Tibial artery (tissue), 4 donors: ENCODE measurements around the gene CDHR3.
A peak's percentile ranks its signal among the peaks of the same experiment; 100 is the strongest.

Source experiments
- DNase-seq, 2 donors: peaks; one replicate each; pipeline ENCODE4 v3.0.0-alpha.2; 2019
- H3K27ac ChIP-seq, 2 donors: fragments of 200-600 bp; sonication (generic) in 1 of 2; 1 replicate in 1 of 2; 2 replicates in 1 of 2; pipeline ENCODE4 v1.5.1; 2018 to 2019; ENCODE audit warnings: mild to moderate bottlenecking in 1 of 2
- H3K27me3 ChIP-seq, 2 donors: fragments of 200-600 bp; sonication (generic) in 1 of 2; one replicate each; pipeline versions ENCODE4 v1.5.1 to v1.6.0; 2016 to 2019
- H3K36me3 ChIP-seq, 3 donors: fragments of 200-600 bp; sonication (generic) in 2 of 3; one replicate each; pipeline ENCODE4 v1.5.1; 2016 to 2019; ENCODE audit warnings: mild to moderate bottlenecking in 2 of 3
- H3K4me1 ChIP-seq, 4 donors: fragments of 200-600 bp; sonication (generic) in 2 of 4; 1 replicate in 3 of 4; 2 replicates in 1 of 4; pipeline ENCODE4 v1.5.1; 2016 to 2019
- H3K4me3 ChIP-seq, 2 donors: fragments of 200-600 bp; sonication (generic) in 1 of 2; 1 replicate in 1 of 2; 2 replicates in 1 of 2; pipeline ENCODE4 v1.5.1; 2018 to 2019; ENCODE audit warnings: mild to moderate bottlenecking in 2 of 2
- H3K9me3 ChIP-seq, 3 donors: fragments of 200-600 bp; sonication (generic) in 1 of 3; one replicate each; pipeline ENCODE4 v1.5.1; 2016 to 2019
- CTCF ChIP-seq, 2 experiments: fragments of 200-600 bp in 1 of 2; fragments of 450-650 bp in 1 of 2; IDR thresholded peaks; one replicate each; pipeline ENCODE4 v1.5.1; 2017 to 2019; ENCODE audit warnings: antibody characterized with exemption in 2 of 2, mild to moderate bottlenecking in 1 of 2, moderate library complexity in 1 of 2
- intact Hi-C: fragments of 100-400 bp; cut with DNase I; formaldehyde crosslinking; loops from one replicate; pipeline ENCODE4 v1.15.0; 2023; ENCODE audit warnings: low total_unique reads

CDHR3 gene

GRCh38 chr7:106017657-106018056 lies 54.6 kb downstream of the CDHR3 start:
- H3K4me3 ChIP-seq, result no peak overlapping the region
- no peak overlapping the region for H3K27ac ChIP-seq
- intact Hi-C loops, result no loop called here
- H3K36me3 ChIP-seq, result no peaks in the 10 kb centered on the region
- H3K27me3 ChIP-seq, result no peaks in the 10 kb centered on the region
- no peak for TF ChIP-seq CTCF (IDR thresholded peaks at IDR 0.05)
- DNase-seq, result peak in 1 of 2 donors; percentile 5
- H3K4me1 ChIP-seq, result no peaks in the 10 kb centered on the region
- H3K9me3 ChIP-seq, result no peaks in the 10 kb centered on the region

DNA sequence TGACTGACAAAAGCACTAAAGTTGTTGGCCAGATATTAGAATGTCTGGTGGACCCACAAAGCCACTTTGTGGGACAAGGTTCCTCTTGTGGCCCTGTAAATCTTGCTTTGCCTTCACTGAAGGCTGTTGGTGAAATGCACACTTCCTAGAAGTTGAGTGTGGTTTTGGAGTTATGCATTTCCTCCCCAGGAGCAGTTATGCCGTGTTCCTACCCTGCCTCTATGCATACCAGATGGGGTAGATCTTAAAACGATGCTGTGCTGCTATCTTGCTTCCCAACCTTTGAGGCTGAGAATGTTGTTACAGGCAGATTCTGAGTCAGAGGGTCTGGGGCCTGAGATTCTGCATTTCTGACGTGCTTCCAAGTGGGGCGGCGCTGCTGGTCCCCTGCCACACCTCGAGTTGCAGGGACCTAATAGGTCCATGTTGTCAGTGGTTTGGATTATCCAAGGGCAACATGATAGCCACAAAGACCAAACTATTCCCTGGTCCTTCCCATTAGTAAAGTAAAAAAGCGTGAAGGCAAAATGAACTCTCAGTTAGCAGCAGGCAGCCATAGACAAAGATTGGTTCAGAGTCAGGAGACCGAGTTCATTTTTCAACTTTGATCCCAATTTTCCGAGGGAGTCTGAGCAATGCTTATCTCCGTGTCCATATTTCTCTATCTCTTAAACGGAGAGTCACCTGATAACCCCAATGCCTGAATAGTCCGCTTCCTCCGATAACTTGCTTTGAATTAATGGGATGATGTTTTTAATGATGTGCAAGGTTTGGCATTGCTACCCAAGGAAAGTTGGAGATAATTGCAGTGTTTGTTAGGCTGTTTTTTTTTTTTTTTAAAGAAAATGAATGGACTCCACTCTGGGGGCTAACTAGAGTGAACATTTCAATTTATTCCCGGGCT lies 55.8 kb downstream of the CDHR3 start:
- intact Hi-C loops, result no loop called here
- Histone ChIP-seq H3K36me3 (no peaks in the 10 kb centered on the region), H3K9me3 (no peaks in the 10 kb centered on the region), H3K4me1 (no peaks in the 10 kb centered on the region), H3K4me3 (no peak overlapping the region), H3K27ac (no peak overlapping the region), H3K27me3 (no peaks in the 10 kb centered on the region)
- peak in 1 of 2 donors; percentile 17 for DNase-seq
- no peak for TF ChIP-seq CTCF (IDR thresholded peaks at IDR 0.05)

GRCh38 chr7:106019470-106019820 lies 56.4 kb downstream of the CDHR3 start:
- H3K4me1 ChIP-seq, result no peaks in the 10 kb centered on the region
- H3K27me3 ChIP-seq, result no peaks in the 10 kb centered on the region
- H3K9me3 ChIP-seq, result no peaks in the 10 kb centered on the region
- H3K36me3 ChIP-seq, result no peaks in the 10 kb centered on the region
- H3K4me3 ChIP-seq, result no peak overlapping the region
- no peak overlapping the region for H3K27ac ChIP-seq
- intact Hi-C loops, result no loop called here
- DNase-seq, result no peak
- TF ChIP-seq CTCF (IDR thresholded peaks at IDR 0.05), result no peak

DNA sequence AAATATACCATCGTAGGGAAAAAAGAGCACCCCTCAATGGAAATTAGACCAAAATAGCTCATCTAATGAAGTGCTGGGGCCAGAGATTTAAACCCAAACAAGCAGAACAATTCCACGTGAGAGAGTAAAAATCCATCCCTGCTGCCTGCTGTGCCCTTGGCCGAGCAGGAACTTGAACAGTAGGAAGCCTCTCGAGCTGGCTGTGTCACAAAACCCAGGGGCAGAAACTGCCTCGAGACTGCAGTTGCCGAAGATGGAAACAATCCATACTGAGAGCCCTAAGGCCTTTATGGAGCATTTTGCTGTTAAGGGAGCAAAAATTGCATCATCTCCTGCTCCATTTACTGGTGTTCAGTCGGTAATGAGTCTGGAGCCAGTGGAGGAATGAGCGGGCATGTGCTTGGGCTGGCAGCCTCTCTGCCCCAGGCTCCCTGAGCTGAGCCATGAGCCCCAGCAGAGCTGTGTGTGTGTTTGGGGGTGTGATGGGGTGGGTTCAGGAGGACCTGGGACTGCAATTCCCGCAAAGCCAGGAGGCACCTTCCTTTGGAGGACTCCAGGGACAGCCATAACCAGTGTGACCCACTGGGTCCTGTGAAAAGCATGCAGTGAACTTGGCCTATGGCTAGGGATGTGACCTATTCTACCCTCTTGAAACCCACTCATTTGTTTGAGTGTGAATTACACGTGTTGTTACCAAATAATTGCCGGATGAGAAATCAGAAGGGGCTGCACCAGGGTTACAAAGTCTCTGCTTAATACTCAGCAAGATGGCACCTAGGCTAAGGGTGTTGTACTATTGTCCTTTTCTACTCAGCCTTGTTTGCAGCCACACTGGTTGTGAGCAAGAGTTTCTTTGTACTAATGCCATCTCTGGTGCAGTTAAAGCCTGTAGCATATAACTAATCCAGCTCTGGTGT lies 58.3 kb downstream of the CDHR3 start:
- intact Hi-C loops, result no loop called here
- Histone ChIP-seq H3K27ac (no peak overlapping the region), H3K4me3 (no peak overlapping the region), H3K4me1 (no peaks in the 10 kb centered on the region), H3K9me3 (no peaks in the 10 kb centered on the region), H3K27me3 (no peaks in the 10 kb centered on the region), H3K36me3 (no peaks in the 10 kb centered on the region)
- no peak for TF ChIP-seq CTCF (IDR thresholded peaks at IDR 0.05)
- no peak for DNase-seq

DNA sequence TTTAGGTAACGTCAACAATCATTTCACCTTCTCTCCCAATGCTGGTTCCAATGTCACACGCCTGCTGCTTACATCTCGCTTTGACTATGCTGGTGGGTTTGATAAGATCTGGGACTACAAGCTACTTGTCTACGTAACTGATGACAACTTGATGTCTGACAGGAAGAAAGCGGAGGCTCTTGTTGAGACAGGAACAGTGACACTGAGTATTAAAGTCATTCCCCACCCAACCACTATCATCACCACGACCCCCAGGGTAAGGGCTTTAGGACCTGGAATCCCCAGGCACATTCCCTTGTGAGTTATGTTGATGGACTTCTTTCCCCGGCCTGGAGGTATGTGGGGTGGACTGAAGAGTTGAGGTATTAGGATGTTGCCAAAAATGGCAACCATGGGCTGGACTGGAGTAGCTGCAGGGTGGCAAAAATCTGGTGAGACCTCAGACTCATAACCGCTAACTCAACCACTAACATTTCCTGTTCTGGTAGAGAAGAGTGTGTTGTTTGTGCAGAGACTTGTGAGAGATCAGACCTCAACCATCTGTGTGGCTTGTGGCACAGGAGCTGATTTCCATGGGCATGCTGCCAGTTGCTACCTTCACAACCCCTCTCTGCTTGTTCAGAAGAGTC lies 59.2 kb downstream of the CDHR3 start:
- intact Hi-C loops, result no loop called here
- Histone ChIP-seq H3K27ac (no peak overlapping the region), H3K27me3 (no peaks in the 10 kb centered on the region), H3K9me3 (no peaks in the 10 kb centered on the region), H3K4me1 (no peaks in the 10 kb centered on the region), H3K36me3 (no peaks in the 10 kb centered on the region), H3K4me3 (no peak overlapping the region)
- TF ChIP-seq CTCF (IDR thresholded peaks at IDR 0.05), result no peak
- no peak for DNase-seq
